Skeletal muscle tissue (tissue), 4 donors: ENCODE results near the gene CCN6. TPM values are rescaled to one million over a fixed set of nuclear protein-coding genes. Genes with fewer than 3 reads are reported as not detected.
"Not testable (repeated sequence)": the region's sequence is repeated elsewhere in the genome, so short reads cannot be mapped to it uniquely, and the experiment has no call there.

Experiments used
- H3K27ac ChIP-seq: one replicate; pipeline ENCODE4 v1.7.0; 2013; ENCODE audit warnings: mild to moderate bottlenecking, low read depth, low read length, inconsistent platforms
- H3K27me3 ChIP-seq, 3 donors: one replicate each; pipeline ENCODE4 v1.7.0; 2013; ENCODE audit warnings: low read length in 3 of 3; ENCODE audit not compliant: control insufficient read depth in 3 of 3, insufficient read depth in 3 of 3
- H3K36me3 ChIP-seq, 3 donors: one replicate each; pipeline ENCODE4 v1.7.0; 2013; ENCODE audit warnings: low read length in 3 of 3; ENCODE audit not compliant: control insufficient read depth in 3 of 3, insufficient read depth in 3 of 3
- H3K4me1 ChIP-seq, 3 donors: one replicate each; pipeline ENCODE4 v1.7.0; 2013; ENCODE audit warnings: low read length in 3 of 3, mild to moderate bottlenecking in 3 of 3; ENCODE audit not compliant: control insufficient read depth in 3 of 3, insufficient read depth in 3 of 3
- H3K4me3 ChIP-seq, 3 donors: one replicate each; pipeline ENCODE4 v1.7.0; 2013; ENCODE audit warnings: low read length in 3 of 3
- H3K9ac ChIP-seq, 3 donors: one replicate each; pipeline ENCODE4 v1.7.0; 2013; ENCODE audit warnings: low read length in 3 of 3, mild to moderate bottlenecking in 3 of 3, moderate library complexity in 2 of 3, low read depth in 1 of 3
- H3K9me3 ChIP-seq, 3 donors: one replicate each; pipeline ENCODE4 v1.7.0; 2013; ENCODE audit warnings: low read length in 3 of 3; ENCODE audit not compliant: control insufficient read depth in 3 of 3
- total RNA-seq: library from RNA; depleted of rRNA; stranded (reverse); fragments of >200 nt; gene quantifications from one replicate; pipeline ENCODE4 v1.2.3, GENCODE V29; 2014
- donor health status: Osteomylitis.

CCN6 gene
- total RNA-seq, 1 donor from 2014 or later, result not detected

GRCh38 chr6:112037783-112038216 is 16.1 kb upstream of the CCN6 start:
- peak overlapping the region in 1 of 3 donors; percentile 51 for H3K9ac ChIP-seq
- no peaks in the 10 kb centered on the region for H3K36me3 ChIP-seq
- H3K9me3 ChIP-seq, result no peaks in the 10 kb centered on the region
- no peaks in the 10 kb centered on the region for H3K27me3 ChIP-seq
- peaks cover 10 to 19% (median 14%) of the 10 kb centered on the region in 3 donors for H3K4me1 ChIP-seq
- H3K4me3 ChIP-seq, result peak overlapping the region in 1 of 3 donors; percentile 32
- H3K27ac ChIP-seq, result peak overlapping the region; percentile 70

GRCh38 chr6:112038268-112038667 is 15.6 kb upstream of the CCN6 start:
- Histone ChIP-seq H3K9me3 (no peaks in the 10 kb centered on the region), H3K4me3 (no peak overlapping the region), H3K27ac (peak overlapping the region; percentile 70), H3K36me3 (no peaks in the 10 kb centered on the region), H3K27me3 (no peaks in the 10 kb centered on the region), H3K4me1 (peaks cover 10 to 19% (median 14%) of the 10 kb centered on the region in 3 donors), H3K9ac (peak overlapping the region in 1 of 3 donors; percentile 51)

GRCh38 chr6:112038756-112039430 is 15.0 kb upstream of the CCN6 start:
- H3K27ac ChIP-seq, result peak overlapping the region; percentile 70
- peaks cover 14 to 21% (median 16%) of the 10 kb centered on the region in 3 donors for H3K4me1 ChIP-seq
- H3K36me3 ChIP-seq, result no peaks in the 10 kb centered on the region
- no peak overlapping the region for H3K4me3 ChIP-seq
- H3K27me3 ChIP-seq, result no peaks in the 10 kb centered on the region
- H3K9me3 ChIP-seq, result no peaks in the 10 kb centered on the region
- no peak overlapping the region for H3K9ac ChIP-seq

GRCh38 chr6:112039431-112039770 is 14.5 kb upstream of the CCN6 start:
- H3K9ac ChIP-seq, result no peak overlapping the region
- no peak overlapping the region for H3K4me3 ChIP-seq
- H3K9me3 ChIP-seq, result no peaks in the 10 kb centered on the region
- peaks cover 14 to 21% (median 20%) of the 10 kb centered on the region in 3 donors for H3K4me1 ChIP-seq
- H3K27ac ChIP-seq, result no peak overlapping the region
- H3K36me3 ChIP-seq, result no peaks in the 10 kb centered on the region
- no peaks in the 10 kb centered on the region for H3K27me3 ChIP-seq

GRCh38 chr6:112040956-112041355 is 12.9 kb upstream of the CCN6 start:
- Histone ChIP-seq H3K9me3 (no peaks in the 10 kb centered on the region), H3K4me3 (no peak overlapping the region), H3K27me3 (no peaks in the 10 kb centered on the region), H3K36me3 (no peaks in the 10 kb centered on the region), H3K4me1 (peaks cover 17 to 21% (median 20%) of the 10 kb centered on the region in 3 donors), H3K27ac (no peak overlapping the region), H3K9ac (no peak overlapping the region)

GRCh38 chr6:112041535-112041934 is 12.4 kb upstream of the CCN6 start:
- Histone ChIP-seq H3K9ac (no peak overlapping the region), H3K27ac (no peak overlapping the region), H3K36me3 (no peaks in the 10 kb centered on the region), H3K27me3 (no peaks in the 10 kb centered on the region), H3K4me3 (no peak overlapping the region), H3K4me1 (peaks cover 17 to 21% (median 20%) of the 10 kb centered on the region in 3 donors), H3K9me3 (no peaks in the 10 kb centered on the region)

- Histone ChIP-seq H3K27me3 (no peaks in the 10 kb centered on the region), H3K36me3 (no peaks in the 10 kb centered on the region), H3K4me1 (peaks cover 6 to 13% (median 12%) of the 10 kb centered on the region in 3 donors), H3K9me3 (no peaks in the 10 kb centered on the region), H3K4me3 (peak overlapping the region; percentile 65 to 89 (median 88)), H3K9ac (peak overlapping the region; percentile 63 to 87 (median 74)), H3K27ac (peak overlapping the region; percentile 82)
Measured at GRCh38 chr6:112043032-112044007, 10.6 kb upstream of the CCN6 start.

GRCh38 chr6:112044196-112044595 is 9.7 kb upstream of the CCN6 start:
- Histone ChIP-seq H3K9me3 (no peaks in the 10 kb centered on the region), H3K4me3 (no peak overlapping the region), H3K27me3 (no peaks in the 10 kb centered on the region), H3K9ac (no peak overlapping the region), H3K27ac (no peak overlapping the region), H3K4me1 (peaks cover 3 to 11% (median 9%) of the 10 kb centered on the region in 3 donors), H3K36me3 (no peaks in the 10 kb centered on the region)

GRCh38 chr6:112044856-112045255 is 9.0 kb upstream of the CCN6 start:
- H3K27ac ChIP-seq, result no peak overlapping the region
- no peaks in the 10 kb centered on the region for H3K9me3 ChIP-seq
- peaks cover 3 to 11% (median 6%) of the 10 kb centered on the region in 3 donors for H3K4me1 ChIP-seq
- no peaks in the 10 kb centered on the region for H3K36me3 ChIP-seq
- H3K4me3 ChIP-seq, result no peak overlapping the region
- no peaks in the 10 kb centered on the region for H3K27me3 ChIP-seq
- H3K9ac ChIP-seq, result no peak overlapping the region

GRCh38 chr6:112047523-112047922 is 6.4 kb upstream of the CCN6 start:
- not testable (repeated sequence) for H3K4me3 ChIP-seq, H3K9ac ChIP-seq, H3K36me3 ChIP-seq, H3K9me3 ChIP-seq, H3K27ac ChIP-seq, H3K27me3 ChIP-seq
- H3K4me1 ChIP-seq, result peaks cover 3 to 11% (median 5%) of the 10 kb centered on the region in 3 donors
